Mammary epithelial cell (primary cell): Measurements from ENCODE around the gene UCP3.

Experiments used
- CTCF ChIP-seq, 2 donors: IDR thresholded peaks in 1 of 2; conservative IDR thresholded peaks in 1 of 2; 2 replicates each; pipeline ENCODE4 v1.5.1; 2011 to 2012; ENCODE audit warnings: inconsistent platforms in 2 of 2, low read length in 2 of 2, mild to moderate bottlenecking in 2 of 2, control low read depth in 1 of 2, low read depth in 1 of 2; ENCODE audit not compliant: insufficient read depth in 1 of 2; ENCODE audit errors: extremely low read depth in 1 of 2
- EZH2 ChIP-seq: IDR thresholded peaks from 2 replicates; pipeline ENCODE4 v1.6.1; 2012; ENCODE audit warnings: low read length, inconsistent platforms, borderline replicate concordance

DNA sequence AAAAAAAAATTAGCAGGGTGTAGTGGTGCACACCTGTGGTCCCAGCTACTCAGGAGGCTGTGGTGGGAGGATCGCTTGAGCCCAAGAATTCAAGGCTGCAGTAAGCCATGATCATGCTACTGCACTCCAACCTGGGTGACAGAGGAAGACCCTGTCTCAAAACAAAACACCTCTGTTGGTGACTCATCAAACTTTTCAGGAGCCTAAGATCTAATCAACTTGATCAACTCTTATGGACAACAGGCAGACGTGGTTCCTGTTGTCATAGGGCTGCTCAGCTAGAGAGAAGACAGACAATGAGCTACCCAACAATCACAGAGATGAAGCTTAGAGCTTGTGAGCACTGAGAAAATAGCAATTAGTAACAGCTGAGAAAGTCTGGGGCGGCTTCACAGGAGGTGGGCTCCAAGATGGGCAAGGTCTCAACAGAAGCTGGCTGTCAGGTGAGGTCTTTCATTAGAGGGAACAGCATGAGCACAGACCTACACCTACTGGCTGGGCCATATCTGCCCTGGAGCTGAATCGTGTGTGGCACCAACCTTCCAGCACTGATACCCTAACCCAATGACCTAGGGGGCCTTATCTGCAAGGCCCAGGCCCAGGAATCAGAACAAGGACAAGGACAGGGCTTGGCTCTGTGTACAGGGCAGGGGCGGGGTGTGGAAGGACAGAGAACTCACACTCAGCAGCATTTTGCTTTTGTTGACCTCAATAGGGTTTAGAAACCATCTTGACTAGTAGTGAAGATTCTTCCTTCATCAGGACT lies 7.2 kb upstream of the UCP3 start:
- TF ChIP-seq CTCF (conservative IDR thresholded peaks at IDR 0.05 in 1 of 2, IDR thresholded peaks at IDR 0.05 in 1 of 2; ENCODE audit: extremely low read depth in 1 of 2, insufficient read depth in 1 of 2, low read depth in 1 of 2, low read length in 2 of 2), result no peak
- no peak for TF ChIP-seq EZH2
